Rectal smooth muscle tissue (tissue), 1 donor: ENCODE results near the gene SPINK5.

Experiments used
- H3K27ac ChIP-seq: one replicate; pipeline ENCODE4 v1.7.0; 2013; ENCODE audit warnings: low read depth, low read length, inconsistent platforms
- H3K27me3 ChIP-seq: one replicate; pipeline ENCODE4 v1.7.0; 2013; ENCODE audit warnings: low read length; ENCODE audit not compliant: control insufficient read depth, insufficient read depth
- H3K36me3 ChIP-seq: one replicate; pipeline ENCODE4 v1.7.0; 2013; ENCODE audit warnings: low read length; ENCODE audit not compliant: control insufficient read depth, insufficient read depth
- H3K4me1 ChIP-seq: one replicate; pipeline ENCODE4 v1.7.0; 2013; ENCODE audit warnings: low read length; ENCODE audit not compliant: control insufficient read depth, insufficient read depth
- H3K4me3 ChIP-seq: one replicate; pipeline ENCODE4 v1.7.0; 2013; ENCODE audit warnings: low read length
- H3K9ac ChIP-seq: one replicate; pipeline ENCODE4 v1.7.0; 2013; ENCODE audit warnings: low read length

Gene SPINK5

GRCh38 chr5:148072207-148072606 lies 8.4 kb downstream of the SPINK5 start:
- H3K4me1 ChIP-seq: no peaks in the 10 kb centered on the region
- H3K36me3 ChIP-seq: no peaks in the 10 kb centered on the region
- no peak overlapping the region for H3K27ac ChIP-seq
- H3K4me3 ChIP-seq: no peak overlapping the region
- no peak overlapping the region for H3K9ac ChIP-seq
- H3K27me3 ChIP-seq: no peaks in the 10 kb centered on the region

DNA sequence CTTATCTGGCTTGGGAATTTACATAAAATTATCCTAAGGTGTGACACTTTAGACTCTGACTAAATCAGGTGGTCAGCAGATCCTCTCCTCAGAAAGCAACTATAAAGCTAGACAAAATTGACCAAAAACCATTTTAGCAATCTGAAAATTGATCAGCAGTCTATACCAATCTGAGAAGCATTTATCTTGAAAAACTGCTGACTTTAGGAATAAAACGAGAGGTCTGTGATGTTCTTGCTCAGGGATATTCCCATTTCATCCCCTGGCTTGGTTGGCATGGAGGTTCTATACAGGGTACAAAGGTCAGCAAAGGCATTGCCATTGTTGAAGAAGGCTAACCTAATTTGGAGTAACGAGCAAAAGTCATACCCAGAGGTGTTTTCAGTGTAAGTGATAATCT lies 11.7 kb downstream of the SPINK5 start:
- Histone ChIP-seq H3K4me1 (no peaks in the 10 kb centered on the region), H3K27me3 (no peaks in the 10 kb centered on the region), H3K9ac (no peak overlapping the region), H3K27ac (no peak overlapping the region), H3K4me3 (no peak overlapping the region), H3K36me3 (no peaks in the 10 kb centered on the region)

- no peak overlapping the region for H3K27ac ChIP-seq
- H3K36me3 ChIP-seq: no peaks in the 10 kb centered on the region
- no peak overlapping the region for H3K9ac ChIP-seq
- H3K4me3 ChIP-seq: no peak overlapping the region
- no peaks in the 10 kb centered on the region for H3K4me1 ChIP-seq
- no peaks in the 10 kb centered on the region for H3K27me3 ChIP-seq
These were observed 19.4 kb downstream of the SPINK5 start for GRCh38 chr5:148083203-148083602.

- H3K4me1 ChIP-seq: no peaks in the 10 kb centered on the region
- no peaks in the 10 kb centered on the region for H3K27me3 ChIP-seq
- H3K27ac ChIP-seq: no peak overlapping the region
- H3K9ac ChIP-seq: no peak overlapping the region
- H3K36me3 ChIP-seq: no peaks in the 10 kb centered on the region
- H3K4me3 ChIP-seq: no peak overlapping the region
These were observed 20.5 kb downstream of the SPINK5 start for GRCh38 chr5:148084269-148084668.

DNA sequence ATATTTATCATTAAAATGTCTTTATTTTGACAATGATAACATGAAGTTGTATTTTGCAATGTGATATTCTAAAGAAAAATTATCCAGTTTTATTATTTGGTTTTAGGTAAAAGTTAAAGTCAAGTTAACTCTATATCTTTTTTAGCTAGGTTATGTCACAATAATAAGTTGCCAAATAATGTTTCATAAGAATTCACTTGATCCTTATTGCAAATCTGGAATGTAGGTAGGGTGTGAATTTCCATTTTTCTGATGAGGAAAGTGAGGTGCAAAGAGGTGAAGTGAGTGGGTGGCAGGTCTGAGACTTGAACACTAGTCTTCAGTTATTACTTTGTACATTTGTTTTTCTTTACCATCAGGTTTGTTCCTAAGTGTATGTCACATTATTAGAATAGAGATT lies 21.5 kb downstream of the SPINK5 start:
- H3K27ac ChIP-seq: no peak overlapping the region
- H3K4me3 ChIP-seq: no peak overlapping the region
- H3K9ac ChIP-seq: no peak overlapping the region
- no peaks in the 10 kb centered on the region for H3K4me1 ChIP-seq
- H3K36me3 ChIP-seq: no peaks in the 10 kb centered on the region
- no peaks in the 10 kb centered on the region for H3K27me3 ChIP-seq

DNA sequence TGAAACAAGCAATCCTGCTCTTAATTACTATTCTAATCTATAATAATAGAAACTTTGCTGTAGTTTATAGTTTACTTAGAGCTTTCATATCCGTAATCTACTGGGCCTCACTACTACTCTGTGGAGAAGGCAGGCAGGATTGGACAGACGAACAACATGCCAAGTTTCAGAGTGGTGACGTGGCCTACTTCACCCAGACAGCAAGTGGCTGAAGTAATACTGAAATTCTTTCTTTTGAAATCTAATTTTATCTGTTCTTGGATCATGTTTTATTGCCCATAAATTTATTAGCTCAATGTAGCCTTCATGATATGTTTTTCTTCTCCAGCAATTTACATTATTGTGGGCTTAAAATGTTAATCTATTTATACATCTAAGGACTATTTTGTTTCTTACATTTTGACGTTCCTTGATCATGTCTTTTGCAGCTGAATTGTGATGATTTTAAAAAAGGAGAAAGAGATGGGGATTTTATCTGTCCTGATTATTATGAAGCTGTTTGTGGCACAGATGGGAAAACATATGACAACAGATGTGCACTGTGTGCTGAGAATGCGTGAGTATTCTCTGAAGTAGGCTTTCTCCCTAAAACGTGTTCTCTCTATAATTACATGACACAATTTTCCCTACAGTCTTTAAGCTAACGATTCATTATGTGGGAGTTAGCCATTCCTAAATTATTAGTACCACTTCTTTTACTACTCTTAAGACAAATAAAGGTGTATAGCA lies 22.4 kb downstream of the SPINK5 start:
- no peaks in the 10 kb centered on the region for H3K36me3 ChIP-seq

GRCh38 chr5:148090146-148090772 lies 26.5 kb downstream of the SPINK5 start:
- Histone ChIP-seq H3K27ac (no peak overlapping the region), H3K36me3 (no peaks in the 10 kb centered on the region), H3K4me1 (peaks cover 3% of the 10 kb centered on the region), H3K27me3 (no peaks in the 10 kb centered on the region), H3K9ac (no peak overlapping the region), H3K4me3 (no peak overlapping the region)

More for the DNA sequence above, 22.4 kb downstream of the SPINK5 start:
- no peaks in the 10 kb centered on the region for H3K4me1 ChIP-seq
- no peak overlapping the region for H3K9ac ChIP-seq
- no peak overlapping the region for H3K27ac ChIP-seq
- no peaks in the 10 kb centered on the region for H3K27me3 ChIP-seq
- no peak overlapping the region for H3K4me3 ChIP-seq

DNA sequence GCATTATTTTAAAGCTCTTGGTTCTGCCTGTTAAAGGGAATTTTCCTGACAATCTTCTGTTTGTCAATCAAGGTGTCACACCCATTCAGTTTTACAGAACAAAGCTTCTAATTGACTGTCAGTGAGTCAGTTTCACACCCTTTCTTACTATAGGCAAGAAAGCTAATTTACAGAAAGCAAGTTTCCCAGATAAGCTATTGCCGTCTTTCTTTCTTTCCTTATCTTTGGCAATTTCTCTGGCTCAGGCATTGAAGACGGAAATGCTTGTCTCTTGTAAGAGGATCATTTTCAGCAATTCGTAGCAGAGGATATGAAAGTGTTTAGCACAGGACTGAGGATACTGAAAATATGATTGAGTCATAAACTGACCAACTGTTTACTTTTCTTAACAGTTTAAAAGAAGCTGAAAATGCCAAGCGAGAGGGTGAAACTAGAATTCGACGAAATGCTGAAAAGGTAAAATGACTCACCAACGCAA lies 27.0 kb downstream of the SPINK5 start:
- no peaks in the 10 kb centered on the region for H3K36me3 ChIP-seq
- H3K4me1 ChIP-seq: peaks cover 3% of the 10 kb centered on the region
- no peak overlapping the region for H3K4me3 ChIP-seq
- no peak overlapping the region for H3K27ac ChIP-seq
- H3K27me3 ChIP-seq: no peaks in the 10 kb centered on the region
- H3K9ac ChIP-seq: no peak overlapping the region

DNA sequence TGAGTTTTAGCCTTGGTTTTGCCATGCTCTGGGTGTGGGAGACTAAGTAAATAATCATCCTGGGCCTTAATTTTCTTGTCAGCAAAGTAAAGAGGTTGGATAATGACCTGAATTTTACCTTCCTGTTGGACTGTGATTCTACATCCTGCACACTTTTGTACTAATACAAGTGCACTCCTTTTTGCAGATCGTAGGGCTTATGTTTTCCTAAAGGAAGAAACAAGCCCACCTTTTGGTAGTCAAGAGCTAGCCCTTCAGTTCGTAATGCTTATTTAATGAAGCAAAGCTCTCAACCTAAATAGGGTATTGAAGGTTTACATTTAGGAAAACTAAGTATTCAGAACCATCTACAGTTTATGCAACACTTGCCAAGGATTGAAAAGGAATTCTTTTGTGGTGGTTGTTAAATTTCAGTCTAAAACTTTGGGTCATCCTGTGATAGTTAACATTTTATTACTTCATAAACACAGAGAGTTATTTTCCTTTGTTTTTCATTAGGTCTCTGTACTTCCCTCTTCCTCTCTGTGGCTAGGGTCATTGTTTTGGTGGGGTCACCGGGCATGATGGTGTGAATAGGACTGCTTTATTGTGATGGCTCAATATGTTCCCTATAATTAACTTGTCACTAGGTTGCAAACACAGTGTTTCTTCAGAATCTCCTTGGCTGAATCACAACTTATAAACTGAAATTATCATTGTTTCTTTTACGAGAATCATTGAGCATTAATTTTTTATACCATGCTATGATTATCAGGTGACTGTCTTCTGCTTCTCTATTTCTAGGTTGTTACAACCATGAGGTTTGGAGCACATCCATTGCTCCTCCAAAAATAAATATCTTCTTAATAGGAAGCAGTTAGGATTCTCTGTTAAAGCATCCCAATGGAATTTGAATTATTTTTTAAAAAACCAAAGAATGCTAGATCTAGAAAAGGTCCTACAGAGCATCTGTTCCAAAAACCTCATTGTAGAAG lies 28.5 kb downstream of the SPINK5 start:
- Histone ChIP-seq H3K4me1 (peaks cover 3% of the 10 kb centered on the region), H3K4me3 (no peak overlapping the region), H3K27me3 (no peaks in the 10 kb centered on the region), H3K36me3 (no peaks in the 10 kb centered on the region), H3K27ac (no peak overlapping the region), H3K9ac (no peak overlapping the region)

- Histone ChIP-seq H3K4me3 (no peak overlapping the region), H3K36me3 (no peaks in the 10 kb centered on the region), H3K4me1 (peaks cover 3% of the 10 kb centered on the region), H3K27ac (no peak overlapping the region), H3K9ac (no peak overlapping the region), H3K27me3 (no peaks in the 10 kb centered on the region)
These were observed 30.6 kb downstream of the SPINK5 start for GRCh38 chr5:148094336-148094735.

GRCh38 chr5:148104226-148104625 lies 40.4 kb downstream of the SPINK5 start:
- Histone ChIP-seq H3K9ac (no peak overlapping the region), H3K4me1 (no peaks in the 10 kb centered on the region), H3K4me3 (no peak overlapping the region), H3K36me3 (no peaks in the 10 kb centered on the region), H3K27me3 (no peaks in the 10 kb centered on the region), H3K27ac (no peak overlapping the region)

DNA sequence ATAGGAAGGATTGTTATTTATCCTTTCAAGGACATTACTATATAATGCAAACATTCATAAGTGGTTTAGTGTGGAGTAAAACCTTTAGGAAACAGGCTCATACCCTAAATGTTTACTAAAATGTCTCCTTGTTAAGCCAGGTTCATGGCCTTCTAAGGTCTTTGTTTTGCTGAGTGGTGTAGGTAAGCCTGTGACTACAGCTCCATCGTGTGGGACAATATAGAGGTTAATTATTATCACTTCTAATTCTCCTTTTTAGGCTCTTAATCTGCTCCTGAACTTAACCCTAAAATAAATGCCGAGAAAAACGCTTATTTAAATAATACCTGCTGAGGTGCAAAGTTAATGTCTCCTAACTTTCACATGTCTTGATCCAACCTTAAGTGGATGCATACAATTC lies 43.8 kb downstream of the SPINK5 start:
- no peaks in the 10 kb centered on the region for H3K27me3 ChIP-seq
- H3K9ac ChIP-seq: no peak overlapping the region
- H3K4me1 ChIP-seq: no peaks in the 10 kb centered on the region
- no peaks in the 10 kb centered on the region for H3K36me3 ChIP-seq
- H3K4me3 ChIP-seq: no peak overlapping the region
- no peak overlapping the region for H3K27ac ChIP-seq
